Measurements from ENCODE around the gene ARSG. TPM values are rescaled to one million over a fixed set of nuclear protein-coding genes. Genes with fewer than 3 reads are reported as not detected.
A peak's percentile ranks its signal among the peaks of the same experiment; 100 is the strongest.

The ARSG gene
- total and polyA plus RNA-seq, 2 of the 13 experiments (the other 11 are each of a cell fraction or from before 2014, with no cell fraction given), result 3.7 to 15.2 TPM

- in situ Hi-C loops (cut with HindIII; ENCODE audit: extremely low pct_ligation_motif_present, low pct_unique_long_range_greater_than_20kb), result no loop called here
- POLR2A ChIA-PET, result interaction anchor here (0.8 to 3.5 kb wide), 5 partner anchors 21 to 188 kb away, joined by 3 to 21 read pairs (median 5); partner anchors contain the start of genes AMZ2 and WIPI1
- no peak overlapping the region for H2AFZ ChIP-seq (ENCODE audit: low read length)
- no peak for TF ChIP-seq FOXM1 (CRISPR knock-in tag; IDR thresholded peaks at IDR 0.05)
- TF ChIP-seq, protein P1, sequence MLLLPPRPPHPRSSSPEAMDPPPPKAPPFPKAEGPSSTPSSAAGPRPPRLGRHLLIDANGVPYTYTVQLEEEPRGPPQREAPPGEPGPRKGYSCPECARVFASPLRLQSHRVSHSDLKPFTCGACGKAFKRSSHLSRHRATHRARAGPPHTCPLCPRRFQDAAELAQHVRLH (CRISPR knock-in tag; IDR thresholded peaks at IDR 0.05; ENCODE audit: borderline replicate concordance, low read depth), result no peak
- peak; percentile 65 for TF ChIP-seq BORCS8-MEF2B (CRISPR knock-in tag; IDR thresholded peaks at IDR 0.05)
- TF ChIP-seq ZBTB39 (CRISPR knock-in tag; IDR thresholded peaks at IDR 0.05), result 0 out of 2 replicates have a peak, but pooled peaks have one; percentile 35
- peak; percentile 74; the same call in 1 of the 2 replicates for TF ChIP-seq SMAD1 (CRISPR knock-in tag; IDR thresholded peaks at IDR 0.05; ENCODE audit: borderline replicate concordance, low read depth)
- 0 out of 2 replicates have a peak, but pooled peaks have one; percentile 44 for TF ChIP-seq HOMEZ (CRISPR knock-in tag; IDR thresholded peaks at IDR 0.05; ENCODE audit: low read depth)
- peak; percentile 40; the same call in 1 of the 2 replicates for TF ChIP-seq UBTF (CRISPR knock-in tag; IDR thresholded peaks at IDR 0.05)
- 0 out of 2 replicates have a peak, but pooled peaks have one; percentile 27 for TF ChIP-seq CBFB (CRISPR knock-in tag; IDR thresholded peaks at IDR 0.05)
- TF ChIP-seq SAFB2 (CRISPR knock-in tag; IDR thresholded peaks at IDR 0.05; ENCODE audit: borderline replicate concordance, low read depth), result no peak
- TF ChIP-seq ZNF619 (CRISPR knock-in tag; IDR thresholded peaks at IDR 0.05), result peak; percentile 79; the same call in 1 of the 2 replicates
- TF ChIP-seq CBX2 (IDR thresholded peaks at IDR 0.05; ENCODE audit: low read depth, low read length), result no peak
- no peak for TF ChIP-seq CBX2 (CRISPR knock-in tag; IDR thresholded peaks at IDR 0.05; ENCODE audit: low read depth)
- 0 out of 2 replicates have a peak, but pooled peaks have one; percentile 34 for TF ChIP-seq ZNF446 (CRISPR knock-in tag; IDR thresholded peaks at IDR 0.05)
- 0 out of 2 replicates have a peak, but pooled peaks have one; percentile 72 for TF ChIP-seq ZNF784 (CRISPR knock-in tag; IDR thresholded peaks at IDR 0.05; ENCODE audit: borderline replicate concordance)
Observed at GRCh38 chr17:68435876-68436842, 144.9 kb downstream of the ARSG start.

More at GRCh38 chr17:68435876-68436842, 144.9 kb downstream of the ARSG start:
- CTCF ChIA-PET (ENCODE audit: low intra/inter-chr PET ratio, low total read pairs), result interaction anchor here (0.9 to 3.5 kb wide), 8 partner anchors 25 to 264 kb away, joined by 3 to 49 read pairs (median 6); no protein-coding TSS in a partner anchor
- peak; percentile 81 for ATAC-seq
- Histone ChIP-seq H3K79me2 (ENCODE audit: insufficient read depth, low read length) (no peaks in the 10 kb centered on the region), H3K27ac (ENCODE audit: extremely low read length, insufficient read depth, low read length) (no peak overlapping the region), H3K9me3 (ENCODE audit: low read length) (no peaks in the 10 kb centered on the region), H4K20me1 (ENCODE audit: insufficient read depth, low read length) (no peaks in the 10 kb centered on the region), H3K4me2 (ENCODE audit: low read depth, low read length) (peak overlapping the region; percentile 41), H3K4me3 (replicated peaks in 1 of 3; ENCODE audit: insufficient read depth in 1 of 3, low read depth in 2 of 3, low read length in 3 of 3) (no peak overlapping the region), H3K4me1 (ENCODE audit: insufficient read depth, low read length) (peaks cover 41% of the 10 kb centered on the region), H3K9ac (ENCODE audit: insufficient read depth, low read depth, low read length) (no peak overlapping the region), H3K36me3 (replicated peaks in 1 of 2; ENCODE audit: control insufficient read depth in 1 of 2, insufficient read depth in 2 of 2, low read length in 2 of 2) (peaks cover 21 to 46% of the 10 kb centered on the region in 2 experiments), H3K27me3 (ENCODE audit: control insufficient read depth in 1 of 2, insufficient read depth in 2 of 2, low read length in 2 of 2) (no peaks in the 10 kb centered on the region)
- intact Hi-C loops (cut with micrococcal nuclease; ENCODE audit: unreplicated experiment), result loop anchor here (1.0 kb wide), 4 partner anchors 27 to 264 kb away; no protein-coding TSS in a partner anchor
- no TSS peak for BruUV-seq (replicated peaks)
- WGBS (ENCODE audit: low lambda C conversion rate), result 71% methylated on average over 19 of the region's 20 CpGs
- peak; percentile 79 for DNase-seq (ENCODE audit: low spot score)
- FAIRE-seq, result peak; percentile 89
